WTC11 (cell line): Measurements from ENCODE around the gene CAMSAP1. TPM values are rescaled to one million over a fixed set of nuclear protein-coding genes. Genes with fewer than 3 reads are reported as not detected.

Source experiments
- ATAC-seq: fragments of 200-7000 bp; cut with Tn5 transposase; 2 replicates; pipeline ENCODE4 v1.10.0; 2021; ENCODE audit warnings: mild to moderate bottlenecking, moderate library complexity
- CTCF ChIA-PET: fragments of 300-600 bp; sonication (Branson Sonifier 250); formaldehyde crosslinking; loops from one replicate; lab custom pipeline; 2021; ENCODE audit warnings: antibody characterized with exemption; lab: Charles Lee
- POLR2A ChIA-PET: fragments of 350-600 bp; sonication (Branson Sonifier 250); formaldehyde crosslinking; loops from one replicate; lab custom pipeline; 2021; ENCODE audit warnings: antibody characterized with exemption; lab: Charles Lee
- DNase-seq: peaks from one replicate; pipeline ENCODE4 v3.0.0; 2021; ENCODE audit warnings: low spot score
- H3K27ac Mint-ChIP-seq: 2 replicates; pipeline ENCODE4 v1.8.0; 2021; ENCODE audit warnings: mixed read lengths
- H3K27me3 Mint-ChIP-seq: 2 replicates; pipeline ENCODE4 v1.8.0; 2021; ENCODE audit warnings: low read depth, mild to moderate bottlenecking, moderate library complexity, mixed read lengths
- H3K36me3 Mint-ChIP-seq: 2 replicates; pipeline ENCODE4 v1.8.0; 2021; ENCODE audit warnings: mixed read lengths
- H3K4me1 Mint-ChIP-seq: 2 replicates; pipeline ENCODE4 v1.8.0; 2022; ENCODE audit warnings: mixed read lengths
- H3K4me3 Mint-ChIP-seq: 2 replicates; pipeline ENCODE4 v1.8.0; 2021; ENCODE audit warnings: mild to moderate bottlenecking, moderate library complexity, mixed read lengths
- H3K9me3 Mint-ChIP-seq: 2 replicates; pipeline ENCODE4 v1.8.0; 2021; ENCODE audit warnings: mixed read lengths
- CDX4 ChIP-seq: fragments of 250-450 bp; sonication (Bioruptor Pico); IDR thresholded peaks from 2 replicates; pipeline ENCODE4 v1.9.0; 2021; ENCODE audit warnings: moderate library complexity, mild to moderate bottlenecking, inconsistent platforms, borderline replicate concordance
- CREM ChIP-seq: sonication (generic); formaldehyde crosslinking; IDR thresholded peaks from 2 replicates; pipeline ENCODE4 v1.8.1; 2022; ENCODE audit warnings: mild to moderate bottlenecking, missing genetic modification reagents, moderate library complexity
- E2F1 ChIP-seq: sonication (generic); formaldehyde crosslinking; IDR thresholded peaks from 2 replicates; pipeline ENCODE4 v1.8.0; 2022; ENCODE audit warnings: mild to moderate bottlenecking, missing genetic modification reagents
- E2F4 ChIP-seq: sonication (generic); formaldehyde crosslinking; IDR thresholded peaks from 2 replicates; pipeline ENCODE4 v1.8.1; 2022; ENCODE audit warnings: low read depth, mild to moderate bottlenecking, moderate library complexity, missing genetic modification reagents, borderline replicate concordance
- E2F5 ChIP-seq: sonication (generic); formaldehyde crosslinking; IDR thresholded peaks from 2 replicates; pipeline ENCODE4 v1.8.1; 2022; ENCODE audit warnings: mild to moderate bottlenecking, moderate library complexity, missing genetic modification reagents
- GABPB1 ChIP-seq: sonication (generic); formaldehyde crosslinking; IDR thresholded peaks from 2 replicates; pipeline ENCODE4 v1.8.1; 2023; ENCODE audit warnings: mild to moderate bottlenecking, missing genetic modification reagents
- GTF2I ChIP-seq: fragments of 250-450 bp; sonication (Bioruptor Pico); conservative IDR thresholded peaks from 2 replicates; pipeline ENCODE4 v1.4.0; 2021; ENCODE audit warnings: mild to moderate bottlenecking
- HMGXB4 ChIP-seq: sonication (generic); formaldehyde crosslinking; IDR thresholded peaks from 2 replicates; pipeline ENCODE4 v1.8.1; 2023; ENCODE audit warnings: mild to moderate bottlenecking, moderate library complexity, missing genetic modification reagents
- NR1H2 ChIP-seq: sonication (generic); formaldehyde crosslinking; IDR thresholded peaks from 2 replicates; pipeline ENCODE4 v1.9.0; 2021; ENCODE audit warnings: mild to moderate bottlenecking, moderate library complexity, missing genetic modification reagents
- PREB ChIP-seq: sonication (generic); formaldehyde crosslinking; IDR thresholded peaks from 2 replicates; pipeline ENCODE4 v1.8.1; 2022; ENCODE audit warnings: mild to moderate bottlenecking, missing genetic modification reagents, moderate library complexity, borderline replicate concordance
- SOX15 ChIP-seq: fragments of 250-450 bp; sonication (Bioruptor Pico); IDR thresholded peaks from 2 replicates; pipeline ENCODE4 v1.9.0; 2021; ENCODE audit warnings: mild to moderate bottlenecking
- ZBTB43 ChIP-seq: sonication (generic); formaldehyde crosslinking; IDR thresholded peaks from 2 replicates; pipeline ENCODE4 v1.8.1; 2023; ENCODE audit warnings: mild to moderate bottlenecking, missing genetic modification reagents
- ZNF121 ChIP-seq: sonication (generic); formaldehyde crosslinking; IDR thresholded peaks from 2 replicates; pipeline ENCODE4 v1.8.0; 2023; ENCODE audit warnings: missing genetic modification reagents
- ZNF416 ChIP-seq: fragments of 250-450 bp; sonication (Bioruptor Pico); IDR thresholded peaks from 2 replicates; pipeline ENCODE4 v1.9.0; 2021; ENCODE audit warnings: mild to moderate bottlenecking, inconsistent platforms
- ZNF423 ChIP-seq: fragments of 250-450 bp; sonication (Bioruptor Pico); IDR thresholded peaks from 2 replicates; pipeline ENCODE4 v2.1.2; 2022; ENCODE audit warnings: mild to moderate bottlenecking, moderate library complexity
- ZNF671 ChIP-seq: fragments of 250-450 bp; sonication (Bioruptor Pico); IDR thresholded peaks from 2 replicates; pipeline ENCODE4 v1.8.0; 2021; ENCODE audit warnings: mild to moderate bottlenecking
- ZSCAN18 ChIP-seq: fragments of 250-450 bp; sonication (Bioruptor Pico); IDR thresholded peaks from 2 replicates; pipeline ENCODE4 v2.1.2; 2022; ENCODE audit warnings: mild to moderate bottlenecking, moderate library complexity
- total RNA-seq: library from RNA; stranded (reverse); gene quantifications from 3 replicates; pipeline ENCODE4 v1.2.3, GENCODE V29; 2021

CAMSAP1 gene
- total RNA-seq, 1 experiment from 2014 or later, result 40.5 TPM

GRCh38 chr9:135782946-135783345 lies 124.4 kb downstream of the CAMSAP1 start:
- Mint-ChIP-seq H3K36me3 (no peaks in the 10 kb centered on the region), H3K9me3 (no peaks in the 10 kb centered on the region), H3K4me1 (no peaks in the 10 kb centered on the region), H3K4me3 (no peak overlapping the region), H3K27me3 (no peaks in the 10 kb centered on the region), H3K27ac (no peak overlapping the region; the same call in 1 of the 2 replicates)
- ChIA-PET POLR2A (no interaction called here), CTCF (interaction anchor here (1.0 to 3.3 kb wide), 3 partner anchors 9 to 68 kb away, joined by 3 to 14 read pairs (median 3); no protein-coding TSS in a partner anchor)
- TF ChIP-seq ZNF121 (CRISPR knock-in tag), result no peak
- no peak for TF ChIP-seq CREM (CRISPR knock-in tag)
- TF ChIP-seq ZNF671 (CRISPR knock-in tag), result no peak
- TF ChIP-seq ZNF423 (CRISPR knock-in tag), result no peak
- no peak for TF ChIP-seq GABPB1 (CRISPR knock-in tag)
- no peak for TF ChIP-seq ZBTB43 (CRISPR knock-in tag)
- TF ChIP-seq ZNF416, result no peak
- TF ChIP-seq NR1H2, result no peak
- TF ChIP-seq GTF2I (CRISPR knock-in tag), result no peak
- DNase-seq (no peak), ATAC-seq (no peak)

GRCh38 chr9:135780626-135781025 lies 126.7 kb downstream of the CAMSAP1 start:
- Mint-ChIP-seq H3K27me3 (no peaks in the 10 kb centered on the region), H3K9me3 (no peaks in the 10 kb centered on the region), H3K4me3 (no peak overlapping the region), H3K36me3 (no peaks in the 10 kb centered on the region), H3K27ac (no peak overlapping the region), H3K4me1 (no peaks in the 10 kb centered on the region)
- DNase-seq, result no peak
- ChIA-PET POLR2A (interaction anchor here (0.6 kb wide), 1 partner anchor 853 kb away, joined by 5 read pairs; no protein-coding TSS in a partner anchor), CTCF (interaction anchor here (1.5 kb wide), 1 partner anchor 17 kb away, joined by 3 read pairs; no protein-coding TSS in a partner anchor)
- no peak for TF ChIP-seq E2F1 (CRISPR knock-in tag)
- TF ChIP-seq SOX15, result no peak
- no peak for TF ChIP-seq ZSCAN18 (CRISPR knock-in tag)
- TF ChIP-seq E2F5 (CRISPR knock-in tag), result no peak
- no peak for TF ChIP-seq PREB (CRISPR knock-in tag)
- TF ChIP-seq HMGXB4 (CRISPR knock-in tag), result no peak
- ATAC-seq, result no peak

- CTCF ChIA-PET, result interaction anchor here (1.5 kb wide), 1 partner anchor 18 kb away, joined by 3 read pairs; no protein-coding TSS in a partner anchor
- H3K9me3 Mint-ChIP-seq, result no peaks in the 10 kb centered on the region
- no peak overlapping the region for H3K27ac Mint-ChIP-seq
- H3K36me3 Mint-ChIP-seq, result no peaks in the 10 kb centered on the region
- no peaks in the 10 kb centered on the region for H3K27me3 Mint-ChIP-seq
- TF ChIP-seq E2F4 (CRISPR knock-in tag), result 0 out of 2 replicates have a peak, but pooled peaks have one; percentile 18
- no peak for TF ChIP-seq CDX4 (CRISPR knock-in tag)
- TF ChIP-seq, all 79 proteins: peak for 1
- ATAC-seq (no peak), DNase-seq (no peak)
- POLR2A ChIA-PET, result interaction anchor here (0.6 kb wide), 1 partner anchor 854 kb away, joined by 5 read pairs; no protein-coding TSS in a partner anchor
- Mint-ChIP-seq H3K4me1 (no peaks in the 10 kb centered on the region), H3K4me3 (no peak overlapping the region)
These were observed 127.3 kb downstream of the CAMSAP1 start for GRCh38 chr9:135780086-135780485.
